Renal pelvis (tissue), 12 donors: Measurements from ENCODE around the gene PGK1. TPM values are rescaled to one million over a fixed set of nuclear protein-coding genes. Genes with fewer than 3 reads are reported as not detected.
"Not testable (repeated sequence)": the region's sequence is repeated elsewhere in the genome, so short reads cannot be mapped to it uniquely, and the experiment has no call there.

ENCODE experiments used
- DNase-seq: peaks from one replicate; pipeline ENCODE4 v3.0.0-alpha.2; 2013
- long read RNA-seq, 16 experiments: transcript quantifications; one replicate each; lab custom pipeline, GENCODE V29; 2026
- polyA plus RNA-seq, 3 donors: library from polyadenylated mRNA; unstranded; fragments of 120-200 nt; gene quantifications; one replicate each; pipeline ENCODE4 v1.2.1, GENCODE V29; 2013; ENCODE audit not compliant: insufficient read length in 3 of 3

Gene PGK1
- polyA plus RNA-seq = 100 to 1,000 TPM; 340 to 394 (median 394) TPM
- long read RNA-seq, donor 1, full-length matches to known transcripts = 157 of 227 reads
- long read RNA-seq, donor 1, partial matches to known transcripts = 63 of 227 reads
- long read RNA-seq, donor 1, other reads (novel, unspliced or antisense) = 7 of 227 reads
- long read RNA-seq, donor 2, full-length matches to known transcripts = 184 of 343 reads
- long read RNA-seq, donor 2, partial matches to known transcripts = 120 of 343 reads
- long read RNA-seq, donor 2, other reads (novel, unspliced or antisense) = 39 of 343 reads
- long read RNA-seq, donor 3, full-length matches to known transcripts = 159 of 290 reads
- long read RNA-seq, donor 3, partial matches to known transcripts = 123 of 290 reads
- long read RNA-seq, donor 3, other reads (novel, unspliced or antisense) = 8 of 290 reads
- long read RNA-seq, donor 4, full-length matches to known transcripts = 187 of 309 reads
- long read RNA-seq, donor 4, partial matches to known transcripts = 117 of 309 reads
- long read RNA-seq, donor 4, other reads (novel, unspliced or antisense) = 5 of 309 reads
- long read RNA-seq, donor 5, full-length matches to known transcripts = 108 of 165 reads
- long read RNA-seq, donor 5, partial matches to known transcripts = 49 of 165 reads
- long read RNA-seq, donor 5, other reads (novel, unspliced or antisense) = 8 of 165 reads
- long read RNA-seq, donor 6, full-length matches to known transcripts = 130 of 217 reads
- long read RNA-seq, donor 6, partial matches to known transcripts = 76 of 217 reads
- long read RNA-seq, donor 6, other reads (novel, unspliced or antisense) = 11 of 217 reads
- long read RNA-seq, donor 7, full-length matches to known transcripts = 177 of 282 reads
- long read RNA-seq, donor 7, partial matches to known transcripts = 100 of 282 reads
- long read RNA-seq, donor 7, other reads (novel, unspliced or antisense) = 5 of 282 reads
- long read RNA-seq, donor 8, full-length matches to known transcripts = 57 of 82 reads
- long read RNA-seq, donor 8, partial matches to known transcripts = 25 of 82 reads
- long read RNA-seq, donor 8, other reads (novel, unspliced or antisense) = 0 of 82 reads
- long read RNA-seq, donor 9, full-length matches to known transcripts = 175 of 348 reads
- long read RNA-seq, donor 9, partial matches to known transcripts = 159 of 348 reads
- long read RNA-seq, donor 9, other reads (novel, unspliced or antisense) = 14 of 348 reads
- long read RNA-seq, donor 10, full-length matches to known transcripts = 117 of 195 reads
- long read RNA-seq, donor 10, partial matches to known transcripts = 78 of 195 reads
- long read RNA-seq, donor 10, other reads (novel, unspliced or antisense) = 0 of 195 reads
- long read RNA-seq, donor 11, full-length matches to known transcripts = 119 of 164 reads
- long read RNA-seq, donor 11, partial matches to known transcripts = 34 of 164 reads
- long read RNA-seq, donor 11, other reads (novel, unspliced or antisense) = 11 of 164 reads
- long read RNA-seq, donor 12, full-length matches to known transcripts = 191 of 284 reads
- long read RNA-seq, donor 12, partial matches to known transcripts = 85 of 284 reads
- long read RNA-seq, donor 12, other reads (novel, unspliced or antisense) = 8 of 284 reads
- long read RNA-seq, donor 13, full-length matches to known transcripts = 79 of 129 reads
- long read RNA-seq, donor 13, partial matches to known transcripts = 50 of 129 reads
- long read RNA-seq, donor 13, other reads (novel, unspliced or antisense) = 0 of 129 reads
- long read RNA-seq, donor 14, full-length matches to known transcripts = 236 of 364 reads
- long read RNA-seq, donor 14, partial matches to known transcripts = 104 of 364 reads
- long read RNA-seq, donor 14, other reads (novel, unspliced or antisense) = 24 of 364 reads
- long read RNA-seq, donor 15, full-length matches to known transcripts = 180 of 263 reads
- long read RNA-seq, donor 15, partial matches to known transcripts = 77 of 263 reads
- long read RNA-seq, donor 15, other reads (novel, unspliced or antisense) = 6 of 263 reads
- long read RNA-seq, donor 16, full-length matches to known transcripts = 170 of 331 reads
- long read RNA-seq, donor 16, partial matches to known transcripts = 153 of 331 reads
- long read RNA-seq, donor 16, other reads (novel, unspliced or antisense) = 8 of 331 reads

DNA sequence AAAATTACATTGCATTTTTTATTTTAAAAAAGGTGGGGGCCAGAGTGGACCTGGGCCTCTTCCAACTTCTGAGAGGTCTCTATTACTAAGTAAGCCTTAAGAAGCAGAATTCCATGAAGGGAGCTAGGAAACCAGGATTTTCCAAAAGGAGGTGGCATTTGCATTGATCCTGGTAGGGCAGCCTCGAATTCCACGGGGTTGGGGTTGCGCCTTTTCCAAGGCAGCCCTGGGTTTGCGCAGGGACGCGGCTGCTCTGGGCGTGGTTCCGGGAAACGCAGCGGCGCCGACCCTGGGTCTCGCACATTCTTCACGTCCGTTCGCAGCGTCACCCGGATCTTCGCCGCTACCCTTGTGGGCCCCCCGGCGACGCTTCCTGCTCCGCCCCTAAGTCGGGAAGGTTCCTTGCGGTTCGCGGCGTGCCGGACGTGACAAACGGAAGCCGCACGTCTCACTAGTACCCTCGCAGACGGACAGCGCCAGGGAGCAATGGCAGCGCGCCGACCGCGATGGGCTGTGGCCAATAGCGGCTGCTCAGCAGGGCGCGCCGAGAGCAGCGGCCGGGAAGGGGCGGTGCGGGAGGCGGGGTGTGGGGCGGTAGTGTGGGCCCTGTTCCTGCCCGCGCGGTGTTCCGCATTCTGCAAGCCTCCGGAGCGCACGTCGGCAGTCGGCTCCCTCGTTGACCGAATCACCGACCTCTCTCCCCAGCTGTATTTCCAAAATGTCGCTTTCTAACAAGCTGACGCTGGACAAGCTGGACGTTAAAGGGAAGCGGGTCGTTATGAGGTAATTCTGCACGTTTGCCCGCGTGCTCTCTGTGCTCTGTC, at the start of gene PGK1:
Gene PGK1, plus strand, starts transcription at position 626 of the 824 bp plus-strand sequence. Its CDS starts 93 bp downstream, at position 719.
- DNase-seq = peak; percentile 92

GRCh38 chrX:78063687-78064086, 40.4 kb upstream of the PGK1 start:
- DNase-seq = no peak

- no peak for DNase-seq
These were observed 39.9 kb upstream of the PGK1 start for GRCh38 chrX:78064152-78064551.

DNA sequence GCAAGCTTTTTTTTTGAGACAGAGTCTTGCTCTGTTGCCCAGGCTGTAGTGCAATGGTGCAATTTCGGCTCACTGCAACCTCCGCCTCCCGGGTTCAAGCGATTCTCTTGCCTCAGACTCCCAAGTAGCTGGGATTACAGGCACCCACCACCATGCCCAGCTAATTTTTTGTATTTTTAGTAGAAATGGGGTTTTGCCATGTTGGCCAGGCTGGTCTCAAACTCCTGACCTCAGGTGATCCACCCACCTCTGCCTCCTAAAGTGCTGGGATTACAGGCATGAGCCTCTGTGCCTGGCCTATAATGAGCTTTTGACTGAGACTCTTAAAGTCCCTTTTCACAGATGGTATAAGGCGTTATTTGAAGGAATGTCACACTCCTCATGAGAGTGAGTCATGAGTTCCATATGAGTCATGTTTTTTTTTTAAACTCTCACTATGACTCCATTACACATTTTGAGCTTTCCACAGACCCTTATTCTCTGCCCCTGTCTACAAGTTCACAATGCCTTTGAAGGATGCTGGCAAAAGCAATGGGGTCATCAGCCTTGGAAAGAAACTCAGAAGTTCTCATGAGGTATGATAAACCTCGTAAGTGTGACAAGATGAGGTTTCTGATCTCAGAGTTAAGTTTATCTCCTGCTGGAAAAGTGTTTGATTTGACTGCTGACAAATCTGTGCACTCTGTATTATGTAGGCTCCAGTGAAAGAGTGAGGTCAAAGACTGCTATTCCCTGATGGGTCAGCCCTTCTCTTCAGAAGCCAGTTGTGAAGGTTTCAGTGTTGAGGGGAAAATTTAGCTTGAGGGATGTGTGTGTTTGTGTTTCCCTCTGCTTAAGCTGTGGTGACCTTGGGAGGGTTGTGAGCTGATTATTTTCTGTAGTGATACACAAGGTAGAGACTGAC, 39.1 kb upstream of the PGK1 start:
- not testable (repeated sequence) for DNase-seq

DNA sequence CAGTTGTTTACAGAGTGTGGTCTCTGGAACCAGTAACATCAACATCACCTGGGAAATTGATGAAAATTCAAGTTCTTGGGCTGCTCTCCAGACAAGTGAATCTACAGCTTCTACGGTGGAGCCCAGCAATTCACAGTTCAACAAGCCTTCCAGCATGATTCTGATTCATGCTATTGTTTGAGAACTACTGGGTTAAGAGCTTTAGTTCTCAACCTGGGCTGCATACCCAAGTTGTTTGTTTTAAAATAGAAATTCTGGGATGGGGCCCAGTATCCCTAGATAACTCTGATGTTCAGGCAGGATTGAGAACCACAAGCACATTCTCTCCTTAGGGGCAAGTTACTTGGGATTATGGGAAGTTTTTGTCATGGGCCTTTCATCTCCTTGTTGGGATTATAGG, 37.9 kb upstream of the PGK1 start:
- DNase-seq = no peak

DNA sequence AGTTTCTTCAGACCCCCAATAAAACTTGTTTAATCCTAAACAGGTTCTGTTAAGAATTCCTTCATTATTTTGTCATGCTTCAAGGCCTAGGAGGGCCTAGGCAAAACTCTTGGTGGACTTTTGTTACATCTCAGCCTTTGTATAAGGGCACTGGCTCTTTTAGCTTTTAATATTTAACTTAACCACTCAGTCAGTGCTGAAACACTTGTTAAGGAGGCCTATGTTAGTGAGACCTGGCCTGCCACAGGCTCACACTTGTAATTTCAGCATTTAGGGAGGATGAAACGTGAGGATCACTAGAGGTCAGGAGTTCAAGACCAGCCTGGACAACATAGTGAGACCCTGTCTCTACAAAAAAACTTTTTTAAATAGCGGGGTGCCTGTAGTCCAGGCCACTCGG, 32.7 kb upstream of the PGK1 start:
- DNase-seq = no peak

DNA sequence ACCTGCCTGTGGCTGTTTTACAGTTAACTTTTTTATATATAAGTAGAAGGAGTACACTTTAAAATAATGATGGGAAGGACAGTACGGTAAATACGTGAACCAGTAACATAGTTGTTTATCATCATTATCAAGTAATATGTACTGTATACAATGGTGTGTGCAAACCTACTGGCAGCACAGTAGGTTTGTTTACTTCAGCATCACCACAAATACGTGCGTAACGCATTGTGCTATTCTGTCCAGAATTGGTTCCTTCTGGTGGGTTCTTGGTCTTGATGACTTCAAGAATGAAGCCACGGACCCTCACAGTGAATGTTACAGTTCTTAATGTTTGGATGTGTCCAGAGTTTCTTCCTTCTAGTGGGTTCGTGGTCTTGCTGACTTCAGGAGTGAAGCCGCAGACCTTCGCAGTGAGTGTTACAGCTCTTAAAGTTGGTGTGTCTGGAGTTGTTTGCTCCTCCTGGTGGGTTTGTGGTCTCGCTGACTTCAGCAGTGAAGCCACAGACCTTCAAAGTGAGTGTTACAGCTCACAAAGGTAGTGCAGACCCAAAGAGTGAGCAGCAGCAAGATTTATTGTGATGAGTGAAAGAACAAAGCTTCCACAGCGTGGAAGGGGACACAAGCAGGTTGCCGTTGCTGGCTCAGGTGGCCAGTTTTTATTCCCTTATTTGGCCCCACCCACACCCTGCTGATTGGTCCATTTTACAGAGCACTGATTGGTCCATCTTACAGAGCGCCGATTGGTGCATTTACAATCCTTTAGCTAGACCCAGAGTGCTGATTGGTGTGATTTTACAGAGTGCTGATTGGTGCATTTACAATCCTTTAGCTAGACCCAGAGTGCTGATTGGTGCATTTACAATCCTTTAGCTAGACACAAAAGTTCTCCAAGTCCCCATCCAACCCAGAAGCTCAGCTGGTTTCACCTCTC, 30.6 kb upstream of the PGK1 start:
- DNase-seq = not testable (repeated sequence)

DNA sequence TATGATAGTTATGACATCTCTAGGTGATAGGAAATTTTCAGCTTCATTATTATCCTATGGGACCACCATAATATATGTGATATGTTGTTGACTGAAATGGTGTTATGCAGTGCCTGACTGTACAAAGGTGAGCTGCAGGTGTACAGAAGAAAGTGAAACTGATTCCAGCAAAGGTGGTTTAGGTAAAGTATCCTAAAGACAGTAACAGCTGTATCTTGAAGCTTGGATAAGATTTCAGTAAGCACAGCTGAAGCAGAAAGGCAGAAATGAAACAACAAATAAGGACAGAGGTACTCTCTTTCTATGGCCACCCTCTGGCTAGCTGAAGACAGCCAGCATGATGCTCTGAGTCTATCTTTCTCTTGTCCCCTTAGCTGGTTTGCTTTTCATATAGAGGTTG, 30.0 kb upstream of the PGK1 start:
- no peak for DNase-seq

DNA sequence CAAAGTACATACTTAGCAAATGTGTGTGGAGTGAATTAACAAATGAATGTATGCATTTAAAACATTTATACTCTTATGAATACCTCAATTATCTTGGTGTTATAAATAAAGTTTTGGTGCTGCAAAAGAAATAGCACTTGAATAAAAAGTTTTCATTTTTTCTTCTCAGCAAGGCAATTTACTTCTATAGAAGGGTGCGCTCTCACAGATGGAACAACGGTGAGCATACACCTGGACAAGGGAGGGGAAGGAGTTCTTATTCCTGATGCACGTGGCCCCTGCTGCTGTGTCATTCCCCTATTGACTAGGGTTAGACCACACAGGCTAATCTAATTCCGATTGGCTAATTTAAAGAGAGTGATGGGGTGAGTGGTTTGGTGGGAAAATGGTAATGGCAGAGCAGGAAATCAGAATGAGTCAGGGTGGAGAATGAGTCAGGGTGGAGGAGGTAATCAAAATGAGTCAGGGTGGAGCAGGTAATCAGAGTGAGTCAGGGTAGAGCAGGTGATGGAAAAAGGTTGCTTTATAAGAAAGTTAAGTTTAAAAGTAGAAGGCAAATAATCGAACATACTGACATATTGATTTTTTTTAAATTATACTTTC, 28.2 kb upstream of the PGK1 start:
- no peak for DNase-seq

DNA sequence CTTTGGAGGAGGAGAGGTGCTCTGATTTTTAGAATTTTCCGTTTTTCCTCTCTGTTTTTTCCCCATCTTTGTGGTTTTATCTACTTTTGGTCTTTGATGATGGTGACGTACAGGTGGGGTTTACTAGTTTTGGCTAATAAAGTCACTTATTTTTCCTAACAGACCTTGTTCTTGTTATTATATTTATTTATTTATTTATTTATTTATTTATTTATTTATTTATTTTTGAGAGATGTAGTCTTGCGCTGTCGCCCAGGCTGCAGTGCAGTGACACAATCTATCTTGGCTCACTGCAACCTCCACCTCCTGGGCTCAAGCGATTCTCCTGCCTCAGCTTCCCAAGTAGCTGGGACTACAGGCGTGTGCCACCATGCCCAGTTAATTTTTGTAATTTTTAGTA, 22.6 kb upstream of the PGK1 start:
- not testable (repeated sequence) for DNase-seq

DNA sequence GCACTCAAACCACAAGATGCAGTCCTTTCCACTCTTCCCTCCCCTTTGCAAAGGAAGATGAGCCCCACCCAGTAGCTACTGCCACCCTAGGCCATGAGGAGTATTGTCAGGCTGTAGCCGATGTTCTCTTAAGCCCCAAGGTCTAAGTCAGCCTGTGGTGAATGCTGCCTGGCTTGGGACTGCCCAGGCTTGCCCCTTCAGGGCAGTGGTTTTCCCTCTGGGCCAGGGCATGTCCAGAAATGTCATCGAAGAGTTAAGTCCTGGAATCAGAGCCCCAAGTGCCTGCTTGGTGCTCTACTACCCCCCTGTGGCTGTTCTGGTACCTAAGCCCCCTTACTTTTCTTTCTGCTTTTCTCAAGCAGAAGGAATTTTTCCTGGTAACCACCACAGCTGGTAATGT, 11.8 kb upstream of the PGK1 start:
- no peak for DNase-seq

GRCh38 chrX:78098108-78098507, 5.9 kb upstream of the PGK1 start:
- DNase-seq = no peak

GRCh38 chrX:78102091-78102490, 2.0 kb upstream of the PGK1 start:
- no peak for DNase-seq

GRCh38 chrX:78103001-78103622, 936 bp upstream of the PGK1 start:
- no peak for DNase-seq

GRCh38 chrX:78104447-78105176, 564 bp downstream of the PGK1 start:
- peak; percentile 31 for DNase-seq
